PC-9 (cell line): Measurements from ENCODE around the gene E2F2. TPM values are rescaled to one million over a fixed set of nuclear protein-coding genes. Genes with fewer than 3 reads are reported as not detected.

Experiments used
- BruUV-seq: library from RNA; stranded (reverse); fragments of 400-500 nt; replicated peaks from 2 replicates; lab custom pipeline; 2021; lab: Mats Ljungman, UMichigan
- CTCF ChIA-PET: fragments of 300-600 bp; sonication (Branson Sonifier 250); formaldehyde crosslinking; loops from one replicate; lab custom pipeline; 2022; ENCODE audit warnings: antibody characterized with exemption; lab: Charles Lee
- POLR2A ChIA-PET: fragments of 300-600 bp; sonication (Branson Sonifier 250); formaldehyde crosslinking; loops from one replicate; lab custom pipeline; 2022; ENCODE audit warnings: antibody characterized with exemption; ENCODE audit not compliant: unreplicated experiment; lab: Charles Lee
- DNase-seq, 2 experiments: peaks; one replicate each; pipeline versions ENCODE4 v3.0.0 to v3.0.0-alpha.2; 2015 to 2022; ENCODE audit warnings: mixed read lengths in 1 of 2
- H2AFZ ChIP-seq: fragments of 200-600 bp; sonication (generic); 2 replicates; pipeline ENCODE4 v1.8.1; 2017; ENCODE audit warnings: antibody characterized with exemption
- H3F3A ChIP-seq: fragments of 200-600 bp; sonication (generic); 2 replicates; pipeline ENCODE4 v1.8.1; 2017; ENCODE audit warnings: antibody characterized with exemption, mild to moderate bottlenecking, low read depth; ENCODE audit not compliant: insufficient read depth
- H3K27ac ChIP-seq: fragments of 200-600 bp; sonication (generic); 2 replicates; pipeline ENCODE4 v1.6.1; 2016; ENCODE audit warnings: mixed run types
- H3K27me3 ChIP-seq: fragments of 200-600 bp; sonication (generic); 2 replicates; pipeline ENCODE4 v1.6.1; 2016; ENCODE audit warnings: low read depth, mixed run types; ENCODE audit not compliant: insufficient read depth
- H3K36me3 ChIP-seq: fragments of 200-600 bp; sonication (generic); 2 replicates; pipeline ENCODE4 v1.6.1; 2016; ENCODE audit warnings: low read depth, mixed run types
- H3K4me1 ChIP-seq: fragments of 200-600 bp; sonication (generic); replicated peaks from 2 replicates; pipeline ENCODE4 v1.6.1; 2016; ENCODE audit warnings: mixed run types; ENCODE audit not compliant: insufficient read depth
- H3K4me2 ChIP-seq: fragments of 200-600 bp; sonication (generic); 2 replicates; pipeline ENCODE4 v1.6.1; 2017; ENCODE audit warnings: mixed run types
- H3K4me3 ChIP-seq: fragments of 200-600 bp; sonication (generic); 2 replicates; pipeline ENCODE4 v1.6.1; 2016; ENCODE audit warnings: mixed run types
- H3K79me2 ChIP-seq: fragments of 200-600 bp; sonication (generic); 2 replicates; pipeline ENCODE4 v1.6.1; 2017; ENCODE audit warnings: low read depth, mixed run types
- H3K9me2 ChIP-seq: fragments of 200-600 bp; sonication (generic); 2 replicates; pipeline ENCODE4 v1.8.1; 2017; ENCODE audit warnings: mild to moderate bottlenecking; ENCODE audit not compliant: insufficient read depth
- H3K9me3 ChIP-seq: fragments of 200-600 bp; sonication (generic); 2 replicates; pipeline ENCODE4 v1.8.1; 2016; ENCODE audit warnings: low read depth; ENCODE audit not compliant: insufficient read depth
- H4K20me1 ChIP-seq: fragments of 200-600 bp; sonication (generic); 2 replicates; pipeline ENCODE4 v1.8.1; 2017; ENCODE audit not compliant: insufficient read depth
- EZH2 ChIP-seq: fragments of 200-600 bp; sonication (generic); IDR thresholded peaks from 2 replicates; pipeline ENCODE4 v1.8.0; 2017; ENCODE audit warnings: antibody characterized with exemption, low read depth
- intact Hi-C: fragments of 100-400 bp; cut with micrococcal nuclease; formaldehyde crosslinking; loops from one replicate; pipeline ENCODE4 v1.10.0; 2022; ENCODE audit not compliant: unreplicated experiment
- total RNA-seq: library from RNA; stranded (reverse); gene quantifications from 2 replicates; pipeline ENCODE4 v1.2.3, GENCODE V29; 2021
- TF ChIP-seq, protein P1 (sequence below): fragments of 200-600 bp; sonication (generic); conservative IDR thresholded peaks from 2 replicates; pipeline ENCODE4 v1.6.1; 2017; ENCODE audit warnings: mixed run types, antibody characterized with exemption, mild to moderate bottlenecking, moderate library complexity

Gene E2F2
- total RNA-seq, 1 experiment from 2014 or later: 7.6 TPM

DNA sequence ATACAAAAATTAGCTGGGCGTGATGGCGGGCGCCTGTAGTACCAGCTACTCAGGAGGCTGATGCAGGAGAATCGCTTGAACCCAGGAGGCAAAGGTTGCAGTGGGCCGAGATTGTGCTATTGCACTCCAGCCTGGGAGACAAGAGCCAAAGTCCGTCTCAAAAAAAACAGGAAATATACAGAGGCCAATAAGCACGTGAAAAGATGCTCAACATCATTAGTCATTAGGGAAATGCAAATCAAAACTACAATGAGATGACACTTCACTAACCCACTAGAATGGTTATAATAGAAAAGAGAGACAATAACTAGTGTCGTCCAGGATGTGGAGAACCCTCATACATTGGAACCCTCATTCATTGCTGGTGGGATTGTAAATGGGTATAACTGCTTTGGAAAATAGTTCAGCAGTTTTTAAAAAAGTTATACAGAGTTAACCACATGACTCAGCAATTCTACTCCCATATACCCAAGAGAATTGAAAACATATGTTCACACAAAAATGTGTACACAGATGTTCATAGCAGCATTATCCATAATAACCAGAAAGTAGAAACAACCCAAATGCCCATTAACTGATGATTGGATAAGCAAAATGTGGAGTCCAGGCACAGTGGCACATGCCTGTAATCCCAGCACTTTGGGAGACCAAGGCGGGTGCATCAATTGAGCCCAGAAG lies 6.4 kb upstream of the E2F2 start:
- Histone ChIP-seq H3K4me2 (no peak overlapping the region), H3K4me1 (peaks cover 33% of the 10 kb centered on the region), H3K27ac (no peak overlapping the region), H3K9me3 (no peaks in the 10 kb centered on the region), H2AFZ (no peak overlapping the region), H3K36me3 (no peaks in the 10 kb centered on the region), H3F3A (peaks cover 16% of the 10 kb centered on the region; the same call in 1 of the 2 replicates), H3K9me2 (no peaks in the 10 kb centered on the region), H3K4me3 (no peak overlapping the region), H4K20me1 (no peaks in the 10 kb centered on the region), H3K27me3 (no peaks in the 10 kb centered on the region), H3K79me2 (no peaks in the 10 kb centered on the region)
- no peak for DNase-seq
- CTCF ChIA-PET: no interaction called here
- BruUV-seq: no TSS peak
- TF ChIP-seq, protein P1, sequence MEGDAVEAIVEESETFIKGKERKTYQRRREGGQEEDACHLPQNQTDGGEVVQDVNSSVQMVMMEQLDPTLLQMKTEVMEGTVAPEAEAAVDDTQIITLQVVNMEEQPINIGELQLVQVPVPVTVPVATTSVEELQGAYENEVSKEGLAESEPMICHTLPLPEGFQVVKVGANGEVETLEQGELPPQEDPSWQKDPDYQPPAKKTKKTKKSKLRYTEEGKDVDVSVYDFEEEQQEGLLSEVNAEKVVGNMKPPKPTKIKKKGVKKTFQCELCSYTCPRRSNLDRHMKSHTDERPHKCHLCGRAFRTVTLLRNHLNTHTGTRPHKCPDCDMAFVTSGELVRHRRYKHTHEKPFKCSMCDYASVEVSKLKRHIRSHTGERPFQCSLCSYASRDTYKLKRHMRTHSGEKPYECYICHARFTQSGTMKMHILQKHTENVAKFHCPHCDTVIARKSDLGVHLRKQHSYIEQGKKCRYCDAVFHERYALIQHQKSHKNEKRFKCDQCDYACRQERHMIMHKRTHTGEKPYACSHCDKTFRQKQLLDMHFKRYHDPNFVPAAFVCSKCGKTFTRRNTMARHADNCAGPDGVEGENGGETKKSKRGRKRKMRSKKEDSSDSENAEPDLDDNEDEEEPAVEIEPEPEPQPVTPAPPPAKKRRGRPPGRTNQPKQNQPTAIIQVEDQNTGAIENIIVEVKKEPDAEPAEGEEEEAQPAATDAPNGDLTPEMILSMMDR: no peak
- TF ChIP-seq EZH2: no peak
- intact Hi-C loops: loop anchor here (10.0 kb wide), 1 partner anchor 173 kb away; the partner anchor contains the start of gene ZNF436
- POLR2A ChIA-PET: no interaction called here

DNA sequence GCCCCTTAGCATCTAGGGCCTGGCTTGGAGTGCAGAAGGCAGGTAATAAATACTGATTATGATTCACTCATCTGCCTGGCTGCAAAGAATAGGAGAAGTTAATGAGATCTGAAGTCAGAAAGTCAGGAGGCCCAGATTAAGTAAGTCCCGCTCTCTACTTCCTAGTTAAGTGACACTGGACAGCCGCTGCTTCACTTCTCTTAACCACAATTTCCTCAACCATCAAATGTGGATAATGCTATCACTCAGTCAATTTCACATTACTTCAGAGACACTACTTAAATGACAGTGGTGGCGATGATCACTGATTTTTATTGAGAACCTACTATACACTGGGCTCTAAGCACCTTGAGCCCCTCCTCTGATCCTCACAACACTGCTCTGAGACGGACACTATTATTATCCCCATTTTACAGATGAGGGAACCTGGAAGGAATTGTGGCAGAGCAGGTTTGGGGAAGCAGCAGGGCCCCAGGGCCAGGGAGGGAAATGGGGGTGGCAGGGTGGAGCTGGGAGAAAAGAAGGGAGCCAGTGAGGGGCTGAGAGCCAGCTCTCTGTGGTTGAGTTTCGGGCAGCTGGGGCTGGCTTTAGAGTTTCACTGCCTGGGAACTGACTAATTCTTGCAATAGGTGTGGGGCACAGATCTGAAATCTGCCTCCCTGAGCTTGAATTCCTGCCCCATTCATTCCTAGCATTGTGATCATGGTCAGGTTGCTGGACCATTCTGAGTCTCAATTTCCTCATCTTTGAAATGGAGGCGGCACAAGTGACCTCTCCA lies 2.4 kb upstream of the E2F2 start:
- Histone ChIP-seq H3K9me2 (no peaks in the 10 kb centered on the region), H4K20me1 (no peaks in the 10 kb centered on the region), H3K36me3 (no peaks in the 10 kb centered on the region), H3K4me1 (peaks cover 59% of the 10 kb centered on the region), H3K4me3 (no peak overlapping the region), H2AFZ (no peak overlapping the region), H3K27ac (peak overlapping the region; percentile 72), H3K4me2 (peak overlapping the region; percentile 21), H3K27me3 (no peaks in the 10 kb centered on the region), H3K9me3 (no peaks in the 10 kb centered on the region), H3F3A (peaks cover 32% of the 10 kb centered on the region; the same call in 1 of the 2 replicates), H3K79me2 (peaks cover 11% of the 10 kb centered on the region; the same call in 1 of the 2 replicates)
- TF ChIP-seq, protein P1: no peak
- no peak for TF ChIP-seq EZH2
- intact Hi-C loops: loop anchor here (10.0 kb wide), 1 partner anchor 169 kb away; the partner anchor contains the start of gene ZNF436
- ChIA-PET POLR2A (interaction anchor here (0.6 kb wide), 2 partner anchors 56 to 107 kb away, joined by 3 to 4 read pairs; no protein-coding TSS in a partner anchor), CTCF (no interaction called here)
- peak; percentile 51 to 79 for DNase-seq
- BruUV-seq: no TSS peak

DNA sequence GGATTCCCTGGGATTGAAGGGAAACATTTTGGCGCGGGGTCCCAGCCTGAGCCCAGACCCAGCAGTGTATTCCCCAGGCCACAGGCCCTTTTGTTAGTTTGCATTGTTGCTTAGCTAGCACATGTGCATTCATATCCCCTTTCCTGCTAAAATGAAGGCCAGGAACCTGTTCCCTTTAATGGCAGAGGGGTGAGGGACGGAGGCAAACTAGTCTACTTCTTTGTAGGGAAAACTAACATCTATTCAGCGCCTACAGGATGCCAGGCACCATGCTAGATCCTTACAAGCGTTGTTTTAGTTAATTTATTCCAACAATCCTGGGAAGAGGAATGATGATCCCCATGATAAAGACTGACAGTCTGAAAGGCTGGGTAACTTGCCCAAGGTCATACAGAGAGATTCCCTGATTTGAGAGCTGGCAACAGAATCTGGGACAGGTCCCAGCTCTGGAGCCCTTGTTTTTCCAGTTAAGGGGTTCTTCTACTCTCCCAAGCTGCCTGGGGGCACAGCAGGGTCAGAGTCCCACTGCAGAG lies 595 bp upstream of the E2F2 start:
- Histone ChIP-seq H3K9me2 (no peaks in the 10 kb centered on the region), H2AFZ (peak overlapping the region; percentile 72; the same call in 1 of the 2 replicates), H3K36me3 (no peaks in the 10 kb centered on the region), H3K9me3 (no peaks in the 10 kb centered on the region), H3K79me2 (peaks cover 20% of the 10 kb centered on the region; the same call in 1 of the 2 replicates), H3K4me3 (peak overlapping the region; percentile 46; the same call in 1 of the 2 replicates), H3K4me2 (peak overlapping the region; percentile 82), H4K20me1 (no peaks in the 10 kb centered on the region; the same call in 1 of the 2 replicates), H3K27me3 (no peaks in the 10 kb centered on the region), H3F3A (peaks cover 38% of the 10 kb centered on the region; the same call in 1 of the 2 replicates), H3K4me1 (peaks cover 64% of the 10 kb centered on the region), H3K27ac (no peak overlapping the region)
- no peak for DNase-seq
- intact Hi-C loops: loop anchor here (2.0 to 10.0 kb wide), 3 partner anchors 79 to 335 kb away; partner anchors contain the start of gene ZNF436
- BruUV-seq: TSS peak; percentile 75
- TF ChIP-seq EZH2: no peak
- TF ChIP-seq, protein P1: no peak; the same call in 1 of the 2 replicates
- ChIA-PET POLR2A (interaction anchor here (0.6 kb wide), 1 partner anchor 25 kb away, joined by 3 read pairs; no protein-coding TSS in a partner anchor), CTCF (interaction anchor here (0.7 kb wide), 2 partner anchors 89 to 431 kb away, joined by 3 to 8 read pairs; no protein-coding TSS in a partner anchor)
